Measurements from ENCODE around the gene NDRG4. TPM values are rescaled to one million over a fixed set of nuclear protein-coding genes. Genes with fewer than 3 reads are reported as not detected.

NDRG4 gene
- total and polyA plus RNA-seq, 2 of the 13 experiments (the other 11 are each of a cell fraction or from before 2014, with no cell fraction given): 1.7 to 2.7 TPM

GRCh38 chr16:58515871-58516767, 16.2 kb downstream of the NDRG4 start (continued):
- TF ChIP-seq IRF9 (CRISPR knock-in tag; IDR thresholded peaks at IDR 0.05; ENCODE audit: borderline replicate concordance): 0 out of 2 replicates have a peak, but pooled peaks have one; percentile 25
- no peak for TF ChIP-seq CBX1 (IDR thresholded peaks at IDR 0.05; ENCODE audit: low read depth)
- no peak for TF ChIP-seq CBX2 (IDR thresholded peaks at IDR 0.05; ENCODE audit: low read depth, low read length)
- peak; percentile 65; the same call in 1 of the 2 replicates for TF ChIP-seq CBX2 (CRISPR knock-in tag; IDR thresholded peaks at IDR 0.05; ENCODE audit: low read depth)
- TF ChIP-seq HNF4A (CRISPR knock-in tag; IDR thresholded peaks at IDR 0.05): no peak
- peak; percentile 9; the same call in 1 of the 2 replicates for TF ChIP-seq MTERF4 (CRISPR knock-in tag; IDR thresholded peaks at IDR 0.05)
- 0 out of 2 replicates have a peak, but pooled peaks have one; percentile 63 for TF ChIP-seq ZSCAN30 (CRISPR knock-in tag; IDR thresholded peaks at IDR 0.05)
- no peak for TF ChIP-seq LBX2 (CRISPR knock-in tag; IDR thresholded peaks at IDR 0.05; ENCODE audit: borderline replicate concordance)
- TF ChIP-seq FOSL1 (CRISPR knock-in tag; IDR thresholded peaks at IDR 0.05; ENCODE audit: borderline replicate concordance): no peak
- TF ChIP-seq MLX (CRISPR knock-in tag; IDR thresholded peaks at IDR 0.05): no peak
- TF ChIP-seq ZNF431 (CRISPR knock-in tag; IDR thresholded peaks at IDR 0.05; ENCODE audit: borderline replicate concordance, low read depth): 0 out of 2 replicates have a peak, but pooled peaks have one; percentile 8
- TF ChIP-seq ZNF775 (CRISPR knock-in tag; IDR thresholded peaks at IDR 0.05; ENCODE audit: borderline replicate concordance): no peak
- TF ChIP-seq ZNF841 (CRISPR knock-in tag; IDR thresholded peaks at IDR 0.05; ENCODE audit: borderline replicate concordance): 0 out of 2 replicates have a peak, but pooled peaks have one; percentile 17
- TF ChIP-seq EEA1 (CRISPR knock-in tag; IDR thresholded peaks at IDR 0.05; ENCODE audit: borderline replicate concordance): 0 out of 2 replicates have a peak, but pooled peaks have one; percentile 9
- TF ChIP-seq ZNF879 (CRISPR knock-in tag; IDR thresholded peaks at IDR 0.05): peak; percentile 62; the same call in 1 of the 2 replicates
- TF ChIP-seq POGK (CRISPR knock-in tag; conservative IDR thresholded peaks at IDR 0.05): peak; percentile 79; the same call in 1 of the 2 replicates
- no peak for TF ChIP-seq RARA (CRISPR knock-in tag; IDR thresholded peaks at IDR 0.05)
- no peak for TF ChIP-seq NR2C2 (CRISPR knock-in tag; IDR thresholded peaks at IDR 0.05; ENCODE audit: borderline replicate concordance)
- TF ChIP-seq ZSCAN21 (CRISPR knock-in tag; IDR thresholded peaks at IDR 0.05; ENCODE audit: borderline replicate concordance): 0 out of 2 replicates have a peak, but pooled peaks have one; percentile 10
- TF ChIP-seq ZSCAN25 (CRISPR knock-in tag; IDR thresholded peaks at IDR 0.05): no peak
- no peak for TF ChIP-seq ZNF510 (CRISPR knock-in tag; IDR thresholded peaks at IDR 0.05; ENCODE audit: low read depth)
- TF ChIP-seq HIC2 (CRISPR knock-in tag; IDR thresholded peaks at IDR 0.05; ENCODE audit: low read depth): no peak
